Right ventricle myocardium superior (tissue), 1 donor: Measurements from ENCODE around the gene RPL21. TPM values are rescaled to one million over a fixed set of nuclear protein-coding genes. Genes with fewer than 3 reads are reported as not detected.

Source experiments
- ATAC-seq: fragments of 200-7000 bp; cut with Tn5 transposase; one replicate; pipeline ENCODE4 v1.9.1; 2020; ENCODE audit warnings: mild to moderate bottlenecking; ENCODE audit not compliant: poor library complexity
- DNase-seq: peaks from one replicate; pipeline ENCODE4 v3.0.0-alpha.2; 2020
- intact Hi-C: fragments of 100-400 bp; cut with DNase I; formaldehyde crosslinking; loops from one replicate; pipeline ENCODE4 v1.11.2; 2022
- total RNA-seq: library from RNA; stranded (reverse); fragmentation: NEBNext Ultra II Directional; extraction: Animal tissue kit (Norgen Biotek cat#: 25700); gene quantifications from one replicate; pipeline ENCODE4 v1.2.1, GENCODE V29; 2021
- donor health status: DM: no; HTN: yes; CAD: no; lungs with severe emphysema.

Gene RPL21
- total RNA-seq, 1 donor from 2014 or later = 637 TPM

DNA sequence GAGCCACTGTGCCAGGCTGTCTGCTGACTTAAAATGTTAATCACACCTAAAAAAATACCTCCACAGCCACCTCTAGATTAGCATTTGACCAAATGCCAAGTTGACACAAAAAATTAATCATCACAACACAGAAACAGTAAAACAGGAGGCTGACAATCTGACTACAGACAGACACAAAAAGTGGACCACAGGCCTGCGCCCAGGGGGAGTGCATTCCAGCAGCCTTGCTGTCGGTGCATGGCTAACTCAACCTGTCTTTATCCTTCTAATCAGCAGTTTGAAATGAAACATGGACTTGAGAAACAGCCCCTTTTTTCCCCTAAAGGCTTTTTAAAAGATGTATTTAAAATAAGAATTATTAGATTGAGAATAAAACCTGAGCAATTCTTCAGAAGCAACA is 53.3 kb downstream of the RPL21 start:
- ATAC-seq (no peak), DNase-seq (no peak)
- intact Hi-C loops = no loop called here

Other genes with a start within 250 kb of the RPL21 start
- gene USP12, start 79.7 kb upstream of the RPL21 start, total RNA-seq = 17.2 TPM
- 9.9 TPM for gene RASL11A, start 19.3 kb downstream of the RPL21 start, total RNA-seq
- 211 TPM for gene GTF3A, start 173.1 kb downstream of the RPL21 start, total RNA-seq
- gene MTIF3, start 199.0 kb downstream of the RPL21 start, total RNA-seq = 189 TPM